DMS 273 (cell line): ENCODE results near the gene C1orf159.
"Not testable (repeated sequence)": the region's sequence is repeated elsewhere in the genome, so short reads cannot be mapped to it uniquely, and the experiment has no call there.

ENCODE experiments used
- DNase-seq: peaks from one replicate; lab custom pipeline; 2025; ENCODE audit not compliant: unreplicated experiment; lab: John Stamatoyannopoulos, UW

The C1orf159 gene

DNA sequence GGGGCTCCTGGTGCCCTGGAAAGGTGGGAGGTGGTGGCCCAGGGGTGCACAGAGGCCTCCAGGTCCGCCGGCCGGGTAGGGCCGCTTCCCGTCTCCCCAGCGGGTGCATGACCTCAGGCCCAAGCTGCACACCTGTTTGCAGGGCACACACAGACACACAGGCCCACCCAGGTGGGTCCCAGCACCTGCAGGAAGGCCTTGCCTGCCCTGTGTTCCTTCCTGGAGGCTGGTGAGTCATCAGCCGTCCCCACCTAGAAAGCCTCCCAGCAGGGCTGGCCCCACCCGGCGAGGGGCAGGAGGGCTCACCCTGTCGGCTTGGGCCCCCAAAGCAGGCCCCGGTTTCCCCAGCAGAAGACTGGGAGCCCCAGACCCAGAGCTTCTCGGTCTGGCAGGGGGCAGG, 34.2 kb upstream of the C1orf159 start:
- no peak for DNase-seq

DNA sequence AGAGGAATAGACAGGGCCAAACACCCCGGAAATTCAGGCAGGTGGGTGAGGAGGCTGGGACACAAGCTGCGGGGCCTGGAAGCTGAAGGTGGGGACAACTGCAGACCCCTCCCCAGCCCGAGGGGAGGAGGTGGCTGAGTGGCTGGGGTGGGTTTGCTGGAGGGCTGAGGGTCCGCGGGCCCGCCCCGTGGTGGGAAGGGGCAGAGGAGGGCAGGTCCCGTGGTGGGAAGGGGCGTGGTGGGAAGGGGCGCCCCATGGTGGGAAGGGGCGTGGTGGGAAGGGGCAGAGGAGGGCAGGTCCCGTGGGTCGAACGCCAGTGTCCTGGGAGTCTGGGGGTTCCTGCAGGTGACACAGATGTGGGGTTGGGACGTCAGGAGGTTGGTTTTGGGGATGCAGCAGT, 33.5 kb upstream of the C1orf159 start:
- no peak for DNase-seq

DNA sequence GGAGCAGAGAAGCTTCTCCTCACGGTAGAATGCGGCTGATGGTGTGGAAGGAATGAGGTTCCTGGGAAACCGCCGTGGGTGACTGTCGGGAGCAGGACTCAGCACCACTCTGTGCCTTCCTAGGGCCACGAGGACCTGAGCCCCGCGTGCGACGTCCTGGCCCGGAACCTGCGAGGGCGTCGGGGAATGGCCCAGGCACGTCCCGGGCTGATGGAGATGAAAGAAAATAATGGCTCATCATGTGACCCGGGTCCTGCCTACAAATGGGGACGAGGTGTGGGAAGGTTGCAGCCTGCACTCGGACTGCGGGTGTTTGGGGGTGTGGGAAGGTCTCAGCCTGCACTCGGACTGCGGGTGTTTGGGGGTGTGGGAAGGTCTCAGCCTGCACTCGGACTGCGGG, 32.7 kb upstream of the C1orf159 start:
- no peak for DNase-seq

DNA sequence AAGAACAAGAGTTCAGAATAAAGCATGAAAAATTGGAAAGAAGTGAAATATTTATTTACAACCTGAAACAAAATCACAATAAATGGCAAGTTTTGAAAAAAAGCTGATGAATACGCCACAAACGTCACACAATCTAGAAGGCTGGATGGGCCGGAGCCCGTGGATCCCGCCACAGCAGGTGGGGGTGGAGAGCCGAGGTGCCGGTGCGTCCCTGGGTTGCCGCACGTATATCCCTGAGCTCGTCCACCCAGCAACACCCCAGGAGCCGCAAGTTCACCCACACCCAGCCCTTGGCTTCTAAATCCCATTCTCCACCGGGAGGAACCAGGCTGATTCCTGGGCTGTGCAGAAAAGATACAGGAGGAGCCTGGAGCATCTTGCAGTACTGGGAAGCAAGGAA, 32.2 kb upstream of the C1orf159 start:
- DNase-seq = no peak

DNA sequence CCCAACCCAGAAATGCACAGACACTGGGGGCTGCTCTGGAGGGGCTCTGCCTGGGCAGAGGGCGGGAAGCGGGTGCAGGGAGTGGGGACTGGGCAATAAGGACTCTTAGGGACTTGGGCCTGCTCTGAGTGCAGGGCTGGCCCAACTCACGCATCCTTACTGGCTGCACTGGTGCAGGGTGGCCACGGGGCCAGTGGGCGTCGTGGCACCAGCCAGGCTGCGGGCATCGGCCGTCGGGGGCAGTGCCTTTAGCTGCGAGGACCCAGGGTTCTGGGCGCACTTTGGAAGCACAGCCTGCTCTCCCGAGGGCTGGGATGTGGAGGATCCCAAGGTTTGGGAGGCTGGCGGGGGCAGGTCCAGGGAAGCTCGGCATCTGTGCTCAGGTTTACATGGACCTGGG, 30.7 kb upstream of the C1orf159 start:
- no peak for DNase-seq

DNA sequence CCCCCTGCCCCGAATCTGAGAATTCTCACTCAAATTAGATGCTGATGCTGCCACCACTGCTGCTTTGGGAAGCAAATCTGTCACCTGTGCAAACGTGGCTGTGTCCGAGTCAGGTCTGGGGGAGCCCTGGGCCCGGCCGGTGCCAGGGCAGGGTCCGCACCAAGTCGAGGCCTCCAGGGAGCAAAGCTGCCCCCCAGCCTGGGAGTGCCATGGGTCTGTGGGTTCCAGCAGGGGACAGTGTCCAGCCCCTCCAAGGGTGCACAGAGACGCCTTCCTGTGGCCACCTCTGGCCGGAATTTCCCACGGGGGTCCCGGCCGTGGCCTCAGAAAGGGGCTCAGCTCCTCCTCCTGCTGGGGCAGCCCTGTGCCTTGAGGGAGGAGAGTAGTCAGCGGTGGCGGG, 30.1 kb upstream of the C1orf159 start:
- no peak for DNase-seq

DNA sequence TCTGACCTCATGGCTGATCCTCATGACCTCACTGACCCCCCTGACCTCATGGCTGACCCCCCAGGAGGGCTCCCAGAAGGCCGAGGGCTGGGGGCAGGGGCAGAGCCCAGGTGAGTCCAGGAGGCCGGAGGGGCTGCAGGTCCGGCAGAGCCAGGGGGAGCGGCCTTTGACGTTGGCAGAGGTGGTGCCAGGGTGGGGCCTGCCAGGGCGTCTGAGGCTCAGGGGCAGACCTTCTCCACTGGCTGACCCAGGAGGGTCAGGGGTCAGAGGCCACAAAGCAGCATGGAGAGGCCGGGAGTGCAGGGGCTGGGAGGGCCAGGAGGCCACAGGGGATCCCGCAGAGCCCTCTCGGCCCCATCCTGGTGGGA, 29.6 kb upstream of the C1orf159 start:
- no peak for DNase-seq

DNA sequence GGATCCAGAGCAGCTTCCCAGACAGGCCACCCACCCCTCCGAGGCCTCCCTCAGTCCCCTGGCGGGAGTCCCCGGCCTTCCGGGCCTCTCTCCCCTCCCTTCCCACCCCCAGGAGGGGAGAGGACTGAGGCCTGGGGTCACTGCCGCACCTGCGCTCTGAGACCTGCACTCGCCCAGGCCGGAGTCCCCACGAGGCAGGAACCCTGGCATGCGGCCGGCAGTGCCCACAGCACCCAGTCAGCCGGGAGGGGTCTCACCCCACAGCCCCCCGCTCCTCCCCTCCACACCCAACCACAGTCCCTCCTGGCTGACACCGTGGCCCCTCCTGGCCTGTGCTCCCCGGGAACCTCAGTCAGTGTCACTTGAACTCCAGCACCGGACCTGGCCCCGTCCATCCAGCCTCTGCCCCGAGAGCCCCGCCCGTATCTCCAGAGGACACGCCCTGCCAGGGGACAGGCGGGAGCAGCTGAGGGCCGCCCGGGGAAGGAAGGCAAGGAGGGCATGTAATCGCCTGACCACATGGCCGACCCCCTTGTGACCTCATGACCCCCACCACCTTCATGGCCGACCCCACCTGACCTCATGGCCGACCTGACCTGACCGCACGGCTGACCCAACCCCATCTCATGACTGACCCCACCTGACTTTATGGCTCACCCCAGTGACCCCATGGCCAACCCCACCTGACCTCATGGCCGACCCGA, 29.1 kb upstream of the C1orf159 start:
- no peak for DNase-seq

DNA sequence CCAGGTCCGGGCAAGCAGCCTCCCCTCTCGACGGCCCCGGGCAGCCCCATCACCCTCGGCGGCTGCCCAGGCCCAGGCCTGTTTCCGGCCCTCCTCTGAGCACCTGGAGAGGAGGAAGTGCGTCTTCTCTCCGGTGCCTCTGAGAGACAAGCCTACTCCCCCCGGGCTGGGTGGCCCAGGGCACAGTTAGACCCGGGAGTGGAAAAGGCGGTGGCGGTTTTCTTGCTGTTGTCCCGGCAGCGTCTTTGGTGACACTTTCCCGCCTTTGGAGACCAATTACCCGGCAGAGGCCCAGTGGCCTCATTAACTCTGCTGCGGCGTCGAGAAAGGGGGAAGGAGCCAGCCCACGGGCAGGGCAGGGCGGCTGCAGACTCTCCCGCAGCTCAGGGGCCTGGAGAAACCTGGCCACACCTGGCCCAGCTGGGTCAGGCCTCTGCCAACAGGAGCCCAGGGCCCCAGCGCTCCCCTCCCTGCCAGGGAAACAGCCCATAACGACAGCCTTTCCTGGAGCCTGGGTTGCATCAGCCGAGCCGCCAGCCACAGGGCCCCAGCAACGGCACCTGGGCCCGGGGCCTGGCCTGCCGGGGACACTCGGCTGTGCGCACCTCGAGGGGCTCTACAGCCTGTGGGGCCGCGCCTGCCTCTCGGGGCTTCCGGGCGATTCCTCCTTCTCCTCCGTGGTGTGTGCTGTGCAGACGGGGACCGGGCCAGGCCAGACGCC, 28.4 kb upstream of the C1orf159 start:
- DNase-seq = peak; percentile 47

DNA sequence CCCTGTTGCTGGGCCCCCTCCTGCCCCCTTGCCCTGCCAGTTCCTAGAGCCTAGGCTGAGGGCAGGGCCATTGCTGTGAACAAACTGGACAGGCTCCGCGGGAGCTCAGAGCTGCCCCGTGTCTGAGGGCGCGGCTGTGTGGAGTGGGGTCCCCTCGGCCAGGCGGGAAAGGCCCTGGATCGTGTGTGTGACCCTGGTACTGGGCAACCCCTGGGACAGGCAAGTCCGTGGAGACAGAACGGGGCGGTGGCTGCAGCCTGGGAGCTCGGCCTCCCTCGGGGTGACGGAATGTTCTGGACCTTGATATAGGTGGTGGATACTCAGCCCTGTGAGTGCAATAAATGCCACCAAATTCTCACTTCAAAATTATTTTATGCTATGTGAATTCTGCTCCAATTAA, 27.7 kb upstream of the C1orf159 start:
- no peak for DNase-seq

DNA sequence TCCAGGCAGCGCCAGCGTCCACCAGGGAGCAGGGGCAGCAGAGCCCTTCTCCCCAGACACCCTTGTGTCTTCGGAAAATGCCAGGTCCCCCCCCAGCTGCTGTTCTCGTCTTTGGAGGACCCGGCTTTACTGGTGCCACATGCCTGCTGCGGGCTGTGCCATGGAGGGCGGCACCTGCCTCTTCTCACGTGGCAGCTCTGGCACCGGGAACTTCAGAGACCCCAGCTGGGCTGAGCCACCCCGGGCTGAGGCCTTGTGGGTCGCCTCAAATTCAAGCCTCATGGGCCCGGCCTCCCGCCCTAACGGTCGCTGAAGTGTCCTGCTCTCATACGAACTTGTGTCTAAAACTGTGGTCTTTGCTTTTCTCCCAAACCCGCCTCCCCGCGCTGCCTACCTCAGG, 27.0 kb upstream of the C1orf159 start:
- no peak for DNase-seq

DNA sequence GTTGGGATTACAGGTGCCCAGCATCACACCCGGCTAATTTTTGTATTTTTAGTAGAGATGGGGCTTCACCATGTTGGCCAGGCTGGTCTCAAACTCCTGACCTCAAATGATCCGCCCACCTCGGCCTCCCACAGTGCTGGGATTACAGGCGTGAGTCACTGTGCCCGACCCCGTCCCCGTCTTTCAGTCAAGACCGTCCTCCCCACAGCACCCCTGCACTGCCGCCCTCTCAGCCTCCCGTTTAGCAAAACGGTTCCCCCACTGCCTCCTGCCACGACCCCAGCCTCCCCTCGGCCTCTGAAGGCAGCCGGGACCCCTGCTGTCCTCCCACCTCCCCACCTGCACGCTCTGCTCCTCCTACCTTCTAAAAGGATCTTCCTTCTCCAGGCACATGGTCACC, 26.5 kb upstream of the C1orf159 start:
- not testable (repeated sequence) for DNase-seq

DNA sequence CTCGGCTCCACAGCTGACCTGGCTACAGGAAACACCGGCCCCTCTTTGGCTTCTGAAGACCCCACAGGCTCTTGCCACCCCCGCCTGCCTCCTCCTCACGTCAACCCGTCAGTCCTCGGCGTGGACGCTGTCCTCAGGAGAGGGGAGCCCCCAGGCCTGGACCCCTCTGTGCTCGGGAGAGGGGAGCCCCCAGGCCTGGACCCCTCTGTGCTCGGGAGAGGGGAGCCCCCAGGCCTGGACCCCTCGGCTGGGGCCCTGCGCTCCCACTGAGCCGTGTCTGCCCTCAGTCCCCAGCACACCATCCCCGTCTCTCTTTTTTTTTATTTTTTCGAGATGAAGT, 26.0 kb upstream of the C1orf159 start:
- no peak for DNase-seq

DNA sequence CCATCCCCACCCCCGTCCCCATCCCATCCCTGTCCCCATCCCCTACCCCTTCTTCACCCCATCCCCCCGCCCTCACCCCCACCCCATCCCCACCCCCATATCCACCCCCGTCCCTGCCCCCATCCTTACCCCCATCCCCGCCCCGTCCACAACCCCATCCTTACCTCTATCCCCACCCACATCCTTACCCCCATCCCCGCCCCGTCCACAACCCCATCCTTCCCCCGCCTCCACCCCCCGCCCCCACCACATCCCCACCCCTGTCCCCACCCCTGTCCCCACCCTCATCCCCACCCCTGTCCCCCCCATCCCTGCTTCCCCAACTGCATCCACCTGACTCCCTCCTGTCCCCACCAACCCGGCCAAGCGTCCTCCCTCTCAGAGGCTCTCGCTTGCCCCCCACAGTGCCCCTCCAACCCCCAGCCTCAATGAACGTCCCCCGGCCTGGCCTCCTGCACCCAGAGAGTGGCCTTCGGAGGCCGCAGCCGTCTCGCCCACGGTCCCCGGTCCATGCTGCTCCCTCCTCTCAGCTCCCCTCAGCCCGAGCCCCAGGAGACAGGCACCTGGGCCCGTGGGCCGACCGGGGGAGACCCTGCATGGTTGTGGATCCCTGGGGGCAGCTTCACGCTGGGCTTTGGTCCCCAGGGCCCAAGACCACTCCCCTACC, 25.5 kb upstream of the C1orf159 start:
- no peak for DNase-seq

DNA sequence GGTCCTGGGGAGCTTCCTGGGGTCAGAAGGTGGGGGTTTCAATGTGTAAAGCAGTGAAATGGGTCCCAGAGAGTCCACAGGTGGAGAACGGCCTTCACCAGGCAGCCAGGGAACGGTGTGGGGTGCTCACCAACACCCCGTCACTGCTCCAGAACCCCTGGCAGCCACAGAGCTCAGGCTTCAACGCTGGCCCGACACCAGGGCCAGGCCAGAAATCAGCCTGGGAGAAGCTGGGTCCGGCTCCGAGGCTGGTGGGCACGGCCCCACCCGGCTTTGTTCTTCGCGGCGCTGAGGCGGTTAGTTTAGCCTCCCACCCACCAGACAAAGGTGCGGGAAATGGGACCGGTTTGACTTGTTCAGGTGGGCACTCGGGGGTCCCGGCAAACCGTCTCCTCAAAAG, 24.8 kb upstream of the C1orf159 start:
- DNase-seq = no peak

DNA sequence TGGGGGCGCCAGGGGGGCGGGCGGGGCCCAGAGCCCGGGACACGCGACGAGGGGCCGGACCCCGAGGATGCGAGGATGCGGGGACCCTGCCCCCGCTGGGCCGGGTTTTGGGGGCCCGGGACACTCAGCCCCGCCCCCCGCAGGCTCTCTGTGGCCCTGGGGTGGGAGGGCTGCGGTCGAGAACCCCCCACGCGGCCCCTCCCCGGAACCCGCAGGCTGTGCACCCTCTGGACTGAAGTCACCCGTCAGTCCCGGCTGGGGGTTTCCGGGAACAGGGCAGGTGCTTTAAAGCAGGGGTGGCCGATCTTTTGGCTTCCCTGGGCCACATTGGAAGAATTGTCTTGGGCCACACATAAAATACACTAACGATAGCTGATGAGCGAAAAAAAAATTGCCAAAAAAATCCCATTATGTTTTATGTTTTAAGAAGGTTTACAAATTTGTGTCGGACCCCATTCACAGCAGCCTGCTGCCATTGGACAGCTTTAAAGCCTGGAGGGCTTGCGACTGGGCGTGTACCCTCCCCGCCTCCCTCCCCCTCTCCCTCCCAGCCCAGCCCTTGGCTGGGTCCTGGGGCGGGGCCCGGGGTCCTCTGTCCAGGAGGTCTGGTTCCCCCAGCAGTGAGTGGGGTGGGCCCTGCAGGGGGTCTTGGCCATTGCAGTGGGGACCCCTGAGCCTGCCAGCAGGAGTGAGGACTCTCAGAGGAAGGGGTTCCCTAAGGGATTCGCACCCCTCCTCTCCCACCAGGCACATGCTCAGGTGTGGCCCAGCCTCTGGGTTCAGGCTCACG, 21.6 kb upstream of the C1orf159 start:
- no peak for DNase-seq

DNA sequence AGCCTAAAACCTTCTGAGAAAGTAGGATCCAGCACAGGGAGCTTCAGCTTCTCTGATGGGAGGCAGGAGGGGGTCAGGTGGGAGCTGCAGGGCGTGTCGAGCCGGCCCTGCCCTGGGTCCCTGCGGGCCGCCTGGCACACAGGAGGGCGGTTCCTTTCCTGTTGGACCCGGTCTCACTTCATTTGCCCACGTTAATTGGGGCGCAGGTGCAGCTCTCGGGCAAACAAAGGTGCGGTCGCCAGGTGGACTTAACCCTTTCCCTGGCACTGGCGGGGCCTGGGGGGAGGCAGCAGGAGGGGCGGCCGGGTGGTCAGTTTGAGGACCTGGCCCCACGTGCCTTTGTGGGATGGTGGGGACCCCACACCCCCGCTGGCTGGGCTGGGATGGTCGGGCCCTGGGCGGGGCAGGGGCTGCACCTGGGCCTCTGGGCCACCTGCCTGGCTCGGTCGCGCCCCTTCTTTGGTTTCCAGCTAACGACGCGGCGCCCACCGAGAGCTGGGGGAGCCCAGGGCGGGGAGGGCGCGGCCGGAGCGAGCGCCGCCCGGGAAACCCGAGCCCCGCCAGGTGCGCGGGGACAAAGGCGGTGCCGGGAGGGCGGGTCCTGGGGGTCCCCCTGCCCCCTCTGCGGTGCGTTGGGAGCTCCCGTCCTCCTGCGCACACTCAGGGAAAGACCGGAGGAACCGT, 20.8 kb upstream of the C1orf159 start:
- no peak for DNase-seq

DNA sequence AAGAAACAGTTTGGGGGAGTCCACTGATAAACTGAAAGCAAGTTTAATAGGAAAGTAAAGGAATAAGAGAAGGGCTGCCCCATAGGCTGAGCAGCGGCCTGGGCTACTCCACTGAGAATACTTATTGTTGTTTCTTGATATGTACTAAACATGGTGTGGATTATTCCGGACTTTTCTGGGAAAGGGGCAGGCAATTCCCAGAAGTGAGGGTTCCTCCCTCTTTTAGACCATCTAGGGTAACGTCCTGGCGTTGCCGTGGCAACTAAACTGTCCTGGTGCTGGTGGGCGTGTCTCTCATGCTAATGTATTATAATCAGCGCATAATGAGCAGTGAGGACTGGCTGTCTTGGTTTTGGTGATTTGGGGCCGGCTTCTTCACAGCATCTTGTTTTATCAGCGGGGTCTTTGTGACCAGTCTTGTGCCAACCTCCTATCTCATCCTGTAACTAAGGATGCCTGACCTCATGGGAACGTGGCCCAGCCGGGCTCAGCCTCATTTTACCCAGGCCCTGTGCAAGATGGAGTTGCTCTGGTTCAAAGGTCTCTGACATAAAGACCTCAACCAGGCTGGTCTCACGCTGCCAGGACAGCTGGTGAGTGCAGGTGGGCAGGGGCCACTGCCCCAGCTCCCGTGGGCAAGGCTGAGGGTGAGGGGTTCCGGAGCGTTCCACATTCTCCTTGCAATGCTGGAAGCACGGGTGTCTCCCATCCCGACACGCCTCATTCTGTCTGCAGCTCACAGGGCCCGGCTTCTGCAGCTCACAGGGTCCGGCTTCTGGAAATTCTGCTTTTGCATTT, 19.6 kb upstream of the C1orf159 start:
- DNase-seq = peak; percentile 50

DNA sequence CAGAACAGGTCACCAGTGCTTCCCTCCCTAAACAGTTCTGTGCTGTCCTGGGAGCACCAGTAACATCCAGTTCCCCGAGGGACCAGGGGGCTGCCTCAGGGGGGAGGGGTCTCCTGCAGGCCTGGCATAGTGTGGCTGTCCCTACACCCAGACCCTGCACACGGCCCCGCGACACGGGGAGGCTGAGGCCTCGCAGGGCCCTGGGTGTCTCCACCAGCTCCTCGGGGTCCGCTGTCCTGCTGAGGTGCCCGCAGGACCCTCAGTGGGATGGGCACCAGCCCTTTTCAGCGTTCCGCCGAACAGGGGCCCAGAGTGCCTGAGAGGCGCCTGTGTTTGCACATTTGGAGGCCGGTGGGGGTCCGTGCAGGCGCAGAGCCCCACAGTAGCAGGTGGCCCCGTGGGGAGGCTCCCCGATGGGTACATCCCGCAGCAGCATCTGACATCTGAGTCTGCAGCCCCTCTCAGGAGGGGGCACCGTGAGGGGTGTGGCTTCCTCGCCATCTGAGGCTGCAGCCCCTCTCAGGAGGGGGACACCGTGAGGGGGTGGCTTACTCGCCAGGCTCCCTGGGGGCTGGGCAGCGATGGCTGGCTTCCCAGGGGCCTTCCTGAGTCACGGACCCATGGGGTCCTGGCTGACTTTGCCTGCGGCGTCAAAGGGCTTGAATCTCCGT, 18.5 kb upstream of the C1orf159 start:
- no peak for DNase-seq
